ENCODE data around the gene CAMTA1. TPM values are rescaled to one million over a fixed set of nuclear protein-coding genes. Genes with fewer than 3 reads are reported as not detected.

CAMTA1 gene
- polyA plus RNA-seq, 1 of the 3 experiments (the other 2 are of a cell fraction), result 63.1 TPM

DNA sequence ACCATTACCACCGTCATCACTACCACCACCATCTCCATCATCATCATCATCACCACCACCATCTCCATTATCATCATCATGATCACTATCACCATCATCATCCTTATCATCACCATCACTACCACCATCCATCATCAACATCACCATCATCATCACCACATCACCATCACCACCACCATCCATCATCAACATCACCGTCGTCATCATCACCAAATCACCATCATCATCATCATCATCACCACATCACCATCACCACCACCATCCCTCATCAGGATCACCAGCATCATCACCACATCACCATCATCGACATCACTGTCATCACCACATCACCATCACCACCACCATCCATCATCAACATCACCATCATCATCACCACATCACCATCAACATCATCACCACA is 782.8 kb downstream of the CAMTA1 start:
- Histone ChIP-seq H3K4me3 (ENCODE audit: low read depth in 2 of 2, low read length in 1 of 2) (no peak overlapping the region), H2AFZ (ENCODE audit: low read depth) (no peak overlapping the region), H3K27ac (ENCODE audit: low read depth in 2 of 2, low read length in 1 of 2) (no peak overlapping the region), H3K9ac (no peak overlapping the region), H4K20me1 (ENCODE audit: insufficient read depth) (no peaks in the 10 kb centered on the region), H3K27me3 (ENCODE audit: insufficient read depth) (no peaks in the 10 kb centered on the region), H3K4me2 (no peak overlapping the region), H3K4me1 (ENCODE audit: control insufficient read depth in 1 of 2, insufficient read depth in 2 of 2, low read depth in 1 of 2, low read length in 1 of 2) (peaks cover 0 to 18% of the 10 kb centered on the region in 2 experiments; a peak in 1 of 4 replicates), H3K9me3 (no peaks in the 10 kb centered on the region), H3K9me2 (no peaks in the 10 kb centered on the region), H3K36me3 (replicated peaks in 1 of 2; ENCODE audit: control insufficient read depth in 1 of 2, insufficient read depth in 2 of 2, low read length in 1 of 2) (no peaks in the 10 kb centered on the region), H3F3A (replicated peaks; ENCODE audit: insufficient read depth) (no peaks in the 10 kb centered on the region), H3K79me2 (ENCODE audit: insufficient read depth) (no peaks in the 10 kb centered on the region)
- WGBS (ENCODE audit: low lambda C conversion rate), result 68% methylated on average over 4 of the region's 4 CpGs
- ChIA-PET POLR2A (no interaction called here), CTCF (no interaction called here)
- no peak for TF ChIP-seq PBX3 (IDR thresholded peaks at IDR 0.05)
- TF ChIP-seq, protein P1, sequence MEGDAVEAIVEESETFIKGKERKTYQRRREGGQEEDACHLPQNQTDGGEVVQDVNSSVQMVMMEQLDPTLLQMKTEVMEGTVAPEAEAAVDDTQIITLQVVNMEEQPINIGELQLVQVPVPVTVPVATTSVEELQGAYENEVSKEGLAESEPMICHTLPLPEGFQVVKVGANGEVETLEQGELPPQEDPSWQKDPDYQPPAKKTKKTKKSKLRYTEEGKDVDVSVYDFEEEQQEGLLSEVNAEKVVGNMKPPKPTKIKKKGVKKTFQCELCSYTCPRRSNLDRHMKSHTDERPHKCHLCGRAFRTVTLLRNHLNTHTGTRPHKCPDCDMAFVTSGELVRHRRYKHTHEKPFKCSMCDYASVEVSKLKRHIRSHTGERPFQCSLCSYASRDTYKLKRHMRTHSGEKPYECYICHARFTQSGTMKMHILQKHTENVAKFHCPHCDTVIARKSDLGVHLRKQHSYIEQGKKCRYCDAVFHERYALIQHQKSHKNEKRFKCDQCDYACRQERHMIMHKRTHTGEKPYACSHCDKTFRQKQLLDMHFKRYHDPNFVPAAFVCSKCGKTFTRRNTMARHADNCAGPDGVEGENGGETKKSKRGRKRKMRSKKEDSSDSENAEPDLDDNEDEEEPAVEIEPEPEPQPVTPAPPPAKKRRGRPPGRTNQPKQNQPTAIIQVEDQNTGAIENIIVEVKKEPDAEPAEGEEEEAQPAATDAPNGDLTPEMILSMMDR (IDR thresholded peaks at IDR 0.05), result no peak
- no peak for TF ChIP-seq POLR2AphosphoS5 (IDR thresholded peaks at IDR 0.05; ENCODE audit: low read depth, low read length)
- TF ChIP-seq RAD21 (IDR thresholded peaks at IDR 0.05; ENCODE audit: low read length), result no peak
- no peak for TF ChIP-seq IRF3 (IDR thresholded peaks at IDR 0.05; ENCODE audit: low read depth, low read length)
- TF ChIP-seq USF2 (IDR thresholded peaks at IDR 0.05; ENCODE audit: borderline replicate concordance, low read depth, low read length), result no peak
- TF ChIP-seq RFX5 (IDR thresholded peaks at IDR 0.05; ENCODE audit: low read length), result no peak
- DNase-seq, result no peak

DNA sequence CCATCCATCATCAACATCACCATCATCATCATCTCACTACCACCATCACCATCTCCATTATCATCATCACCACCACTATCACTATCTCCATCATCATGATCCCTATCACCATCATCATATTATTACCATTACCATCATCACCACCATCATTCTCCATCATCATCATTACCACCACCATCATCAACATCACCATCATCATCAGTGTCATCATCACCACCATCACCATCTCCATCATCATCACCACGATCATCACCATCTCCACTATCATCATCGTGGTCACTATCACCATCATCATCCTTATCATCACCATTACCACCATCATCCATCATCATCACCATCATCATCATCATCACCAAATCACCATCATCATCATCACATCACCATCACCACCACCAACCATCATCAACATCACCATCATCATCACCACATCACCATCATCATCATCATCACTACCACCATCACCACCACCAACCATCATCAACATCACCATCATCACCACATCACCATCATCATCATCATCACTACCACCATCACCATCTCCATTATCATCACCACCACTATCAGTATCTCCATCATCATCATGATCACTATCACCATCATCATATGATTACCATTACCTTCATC is 783.8 kb downstream of the CAMTA1 start:
- POLR2A ChIA-PET, result no interaction called here
- no peak overlapping the region for H3K4me2 ChIP-seq
- H3K9ac ChIP-seq, result no peak overlapping the region
- no peak overlapping the region for H2AFZ ChIP-seq (ENCODE audit: low read depth)
- H3K27ac ChIP-seq (ENCODE audit: low read depth in 2 of 2, low read length in 1 of 2), result no peak overlapping the region
- no peaks in the 10 kb centered on the region for H3K27me3 ChIP-seq (ENCODE audit: insufficient read depth)
- DNase-seq, result no peak
- H3K4me1 ChIP-seq (ENCODE audit: control insufficient read depth in 1 of 2, insufficient read depth in 2 of 2, low read depth in 1 of 2, low read length in 1 of 2), result peaks cover 0 to 21% of the 10 kb centered on the region in 2 experiments; a peak in 1 of 4 replicates
- H3K36me3 ChIP-seq (replicated peaks in 1 of 2; ENCODE audit: control insufficient read depth in 1 of 2, insufficient read depth in 2 of 2, low read length in 1 of 2), result no peaks in the 10 kb centered on the region
- no peaks in the 10 kb centered on the region for H3F3A ChIP-seq (replicated peaks; ENCODE audit: insufficient read depth)
- no peaks in the 10 kb centered on the region for H3K9me3 ChIP-seq
- H4K20me1 ChIP-seq (ENCODE audit: insufficient read depth), result no peaks in the 10 kb centered on the region
- TF ChIP-seq SMC3 (IDR thresholded peaks at IDR 0.05; ENCODE audit: low read depth, low read length), result no peak
- TF ChIP-seq FOSL2 (IDR thresholded peaks at IDR 0.05; ENCODE audit: borderline replicate concordance, low read depth), result no peak
- no peak for TF ChIP-seq RCOR1 (IDR thresholded peaks at IDR 0.05; ENCODE audit: low read length)
- no peak for TF ChIP-seq IRF3 (IDR thresholded peaks at IDR 0.05; ENCODE audit: low read depth, low read length)
- no peak for TF ChIP-seq RAD21 (IDR thresholded peaks at IDR 0.05; ENCODE audit: low read length)
- H3K79me2 ChIP-seq (ENCODE audit: insufficient read depth), result no peaks in the 10 kb centered on the region
- CTCF ChIA-PET, result no interaction called here
- WGBS (ENCODE audit: low lambda C conversion rate), result 57% methylated on average over 2 of the region's 2 CpGs
- H3K4me3 ChIP-seq (ENCODE audit: low read depth in 2 of 2, low read length in 1 of 2), result no peak overlapping the region
- no peaks in the 10 kb centered on the region for H3K9me2 ChIP-seq
